ENCODE measurements around the gene RPP30. TPM values are rescaled to one million over a fixed set of nuclear protein-coding genes. Genes with fewer than 3 reads are reported as not detected.

Gene RPP30
- total RNA-seq, 1 experiment from 2014 or later, result 32.4 TPM

- no peak overlapping the region for H2AFZ ChIP-seq
- CTCF ChIA-PET, result interaction anchor here (0.6 to 0.8 kb wide), 3 partner anchors 136 to 534 kb away, joined by 3 to 9 read pairs (median 3); no protein-coding TSS in a partner anchor
Measured at GRCh38 chr10:90865401-90865800, 6.4 kb upstream of the RPP30 start.

GRCh38 chr10:90866050-90866598 is 5.7 kb upstream of the RPP30 start:
- Histone ChIP-seq H3K9me2 (ENCODE audit: insufficient read depth) (no peaks in the 10 kb centered on the region), H4K20me1 (ENCODE audit: insufficient read depth) (no peaks in the 10 kb centered on the region), H2AFZ (no peak overlapping the region), H3K4me2 (no peak overlapping the region), H3K4me1 (replicated peaks; ENCODE audit: insufficient read depth) (0 out of 2 replicates have a peak, but pooled peaks cover 3% of the 10 kb centered on the region), H3K9me3 (ENCODE audit: insufficient read depth, low read depth) (no peaks in the 10 kb centered on the region; the same call in 1 of the 2 replicates), H3F3A (ENCODE audit: insufficient read depth, low read depth) (no peaks in the 10 kb centered on the region), H3K36me3 (ENCODE audit: low read depth) (no peaks in the 10 kb centered on the region), H3K79me2 (ENCODE audit: low read depth) (no peaks in the 10 kb centered on the region), H3K27me3 (ENCODE audit: insufficient read depth, low read depth) (no peaks in the 10 kb centered on the region), H3K4me3 (no peak overlapping the region), H3K27ac (no peak overlapping the region)
- DNase-seq, result no peak
- CTCF ChIA-PET, result interaction anchor here (0.6 to 0.8 kb wide), 3 partner anchors 137 to 535 kb away, joined by 3 to 9 read pairs (median 3); no protein-coding TSS in a partner anchor
- POLR2A ChIA-PET (ENCODE audit: unreplicated experiment), result no interaction called here
- TF ChIP-seq EZH2 (IDR thresholded peaks at IDR 0.05; ENCODE audit: low read depth), result no peak
- TF ChIP-seq CTCF (conservative IDR thresholded peaks at IDR 0.05), result no peak
- intact Hi-C loops (cut with micrococcal nuclease; ENCODE audit: unreplicated experiment), result loop anchor here (10.0 kb wide), 1 partner anchor 1301 kb away; no protein-coding TSS in a partner anchor
- no TSS peak for BruUV-seq (replicated peaks)

More at GRCh38 chr10:90865401-90865800, 6.4 kb upstream of the RPP30 start:
- H3K36me3 ChIP-seq (ENCODE audit: low read depth), result no peaks in the 10 kb centered on the region
- intact Hi-C loops (cut with micrococcal nuclease; ENCODE audit: unreplicated experiment), result loop anchor here (10.0 kb wide), 1 partner anchor 1301 kb away; no protein-coding TSS in a partner anchor
- H3F3A ChIP-seq (ENCODE audit: insufficient read depth, low read depth), result no peaks in the 10 kb centered on the region
- no peaks in the 10 kb centered on the region for H3K79me2 ChIP-seq (ENCODE audit: low read depth)
- no peaks in the 10 kb centered on the region; the same call in 1 of the 2 replicates for H3K9me3 ChIP-seq (ENCODE audit: insufficient read depth, low read depth)
- no peaks in the 10 kb centered on the region for H3K9me2 ChIP-seq (ENCODE audit: insufficient read depth)
- H4K20me1 ChIP-seq (ENCODE audit: insufficient read depth), result no peaks in the 10 kb centered on the region
- no TSS peak for BruUV-seq (replicated peaks)
- DNase-seq, result no peak
- no peak overlapping the region for H3K4me2 ChIP-seq
- POLR2A ChIA-PET (ENCODE audit: unreplicated experiment), result interaction anchor here (0.6 kb wide), 1 partner anchor 156 kb away, joined by 4 read pairs; no protein-coding TSS in a partner anchor
- H3K27me3 ChIP-seq (ENCODE audit: insufficient read depth, low read depth), result no peaks in the 10 kb centered on the region
- no peaks in the 10 kb centered on the region for H3K4me1 ChIP-seq (replicated peaks; ENCODE audit: insufficient read depth)
- H3K27ac ChIP-seq, result no peak overlapping the region
- TF ChIP-seq CTCF (conservative IDR thresholded peaks at IDR 0.05) (0 out of 2 replicates have a peak, but pooled peaks have one; percentile 35), EZH2 (IDR thresholded peaks at IDR 0.05; ENCODE audit: low read depth) (no peak)
- H3K4me3 ChIP-seq, result no peak overlapping the region

- Histone ChIP-seq H3K4me1 (replicated peaks; ENCODE audit: insufficient read depth) (peaks cover 15% of the 10 kb centered on the region), H2AFZ (peak overlapping the region; percentile 96), H3K9me3 (ENCODE audit: insufficient read depth, low read depth) (no peaks in the 10 kb centered on the region; the same call in 1 of the 2 replicates), H3K27ac (no peak overlapping the region), H3K36me3 (ENCODE audit: low read depth) (no peaks in the 10 kb centered on the region), H3K4me3 (peak overlapping the region; percentile 78), H3K9me2 (ENCODE audit: insufficient read depth) (no peaks in the 10 kb centered on the region), H3K27me3 (ENCODE audit: insufficient read depth, low read depth) (no peaks in the 10 kb centered on the region), H3K4me2 (peak overlapping the region; percentile 97), H3F3A (ENCODE audit: insufficient read depth, low read depth) (no peaks in the 10 kb centered on the region), H4K20me1 (ENCODE audit: insufficient read depth) (no peaks in the 10 kb centered on the region), H3K79me2 (ENCODE audit: low read depth) (peaks cover 20% of the 10 kb centered on the region)
- BruUV-seq (replicated peaks), result no TSS peak
- TF ChIP-seq CTCF (conservative IDR thresholded peaks at IDR 0.05) (peak; percentile 57), EZH2 (IDR thresholded peaks at IDR 0.05; ENCODE audit: low read depth) (no peak)
- POLR2A ChIA-PET (ENCODE audit: unreplicated experiment), result interaction anchor here (0.6 kb wide), 1 partner anchor 538 kb away, joined by 3 read pairs; no protein-coding TSS in a partner anchor
- intact Hi-C loops (cut with micrococcal nuclease; ENCODE audit: unreplicated experiment), result loop anchor here (2.0 to 5.0 kb wide), 2 partner anchors 121 to 1444 kb away; no protein-coding TSS in a partner anchor
- DNase-seq, result peak; percentile 26 to 53
- CTCF ChIA-PET, result interaction anchor here (0.6 to 1.1 kb wide), 3 partner anchors 13 to 741 kb away, joined by 4 to 15 read pairs (median 4); no protein-coding TSS in a partner anchor
Measured at GRCh38 chr10:90871279-90871765, 452 bp upstream of the RPP30 start.

Measured in PC-9 (cell line).